ENCODE data around the gene KLK4.

Gene KLK4

DNA sequence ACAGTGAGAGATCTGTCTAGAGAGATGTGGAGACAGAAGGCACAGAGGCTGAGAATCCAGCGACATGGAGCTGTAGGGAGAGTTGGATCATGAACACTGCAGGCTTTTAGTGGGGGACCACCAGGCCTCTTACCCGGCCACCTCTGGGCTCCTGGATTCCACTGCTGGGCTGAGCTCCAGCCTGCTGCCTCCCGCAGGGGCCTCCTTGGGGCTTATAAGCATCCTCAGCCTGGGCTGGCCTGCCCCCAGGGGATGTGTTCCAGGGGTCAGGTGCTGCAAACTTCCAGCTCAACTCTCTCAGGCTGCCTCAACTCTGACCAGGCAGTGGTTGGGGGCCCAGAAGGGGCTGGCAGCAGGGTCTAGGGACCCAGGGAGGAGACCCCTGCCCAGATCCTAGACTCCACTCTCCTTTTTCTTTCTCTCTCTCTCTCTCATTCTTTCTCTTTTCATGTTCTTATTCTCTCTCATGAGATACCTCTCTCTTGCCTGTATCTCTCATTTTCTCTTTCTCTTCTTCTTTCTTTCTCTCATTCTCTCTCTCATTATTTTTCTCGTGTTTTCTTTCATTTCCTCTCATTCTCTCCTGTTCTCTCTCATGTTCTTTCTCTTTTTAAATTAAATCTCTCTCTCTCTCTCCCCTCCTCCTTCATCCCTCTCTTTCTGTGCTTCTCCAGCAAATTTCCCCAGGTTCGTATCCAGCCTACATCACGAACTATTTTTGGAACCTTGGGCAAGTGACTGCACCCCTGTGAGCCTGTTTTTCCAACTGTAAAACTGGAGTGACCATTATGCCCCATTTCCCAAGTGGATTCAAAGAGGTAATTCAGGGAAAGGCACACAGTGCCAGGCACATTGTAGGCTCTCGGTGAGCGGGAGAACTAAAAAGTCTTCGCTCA is at the start of gene KLK4:
KLK4 (minus strand) TSS at position 190 of the 896 bp plus-strand sequence. CDS start 657 bp downstream, outside the sequence.
- DNase-seq (ENCODE audit: extremely low read depth in 1 of 2, low read depth in 1 of 2): no peak

GRCh38 chr19:50959731-50960500 is 48.7 kb upstream of the KLK4 start:
- no peak for DNase-seq (ENCODE audit: extremely low read depth in 1 of 2, low read depth in 1 of 2)

GRCh38 chr19:50957587-50957986 is 46.4 kb upstream of the KLK4 start:
- DNase-seq (ENCODE audit: extremely low read depth in 1 of 2, low read depth in 1 of 2): no peak

DNA sequence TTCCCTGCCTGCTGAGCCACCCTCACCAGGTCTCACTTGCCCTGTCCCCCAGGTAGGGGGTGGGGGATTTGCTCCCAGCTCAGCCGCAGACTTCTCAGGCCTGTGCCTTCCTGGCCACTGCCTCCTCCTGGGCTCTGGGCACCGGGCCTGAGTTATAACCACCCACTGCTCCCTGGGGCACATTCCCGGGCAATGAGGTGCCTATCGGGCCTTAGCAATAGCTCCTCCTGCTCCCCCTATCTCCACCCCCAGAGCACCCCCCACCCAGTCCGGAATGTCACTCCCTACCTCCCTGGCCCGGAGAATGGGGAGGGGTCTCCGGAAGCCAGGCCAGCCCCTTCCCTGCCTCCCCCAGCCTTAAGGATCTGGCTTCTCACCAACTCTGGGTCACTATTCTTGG is 41.7 kb upstream of the KLK4 start, which contains the start of gene KLK5:
KLK5 (minus strand) TSS at position 129 of the 400 bp plus-strand sequence. CDS start 381 bp downstream, outside the sequence.
- DNase-seq (ENCODE audit: extremely low read depth in 1 of 2, low read depth in 1 of 2): no peak

DNA sequence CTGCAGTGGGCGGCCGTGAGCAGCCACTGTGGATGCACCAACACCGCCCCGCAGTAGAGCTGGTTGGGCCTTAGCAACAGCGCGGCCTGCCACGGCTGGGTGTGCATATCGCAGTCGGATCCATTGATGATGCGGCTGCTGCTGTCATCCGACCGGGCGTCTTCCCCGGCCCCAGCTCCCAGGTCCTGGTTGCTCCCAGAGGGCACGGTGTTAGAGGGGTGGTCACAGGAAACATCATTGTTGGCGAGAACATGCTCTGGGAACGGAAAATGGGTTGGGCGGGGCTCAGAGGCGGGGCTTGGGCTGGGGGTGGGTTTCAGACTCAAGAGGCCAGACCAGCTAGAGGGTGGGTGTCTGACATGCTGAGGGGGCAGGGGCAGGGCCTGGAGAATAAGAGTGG is 38.7 kb upstream of the KLK4 start:
- DNase-seq (ENCODE audit: extremely low read depth in 1 of 2, low read depth in 1 of 2): no peak

DNA sequence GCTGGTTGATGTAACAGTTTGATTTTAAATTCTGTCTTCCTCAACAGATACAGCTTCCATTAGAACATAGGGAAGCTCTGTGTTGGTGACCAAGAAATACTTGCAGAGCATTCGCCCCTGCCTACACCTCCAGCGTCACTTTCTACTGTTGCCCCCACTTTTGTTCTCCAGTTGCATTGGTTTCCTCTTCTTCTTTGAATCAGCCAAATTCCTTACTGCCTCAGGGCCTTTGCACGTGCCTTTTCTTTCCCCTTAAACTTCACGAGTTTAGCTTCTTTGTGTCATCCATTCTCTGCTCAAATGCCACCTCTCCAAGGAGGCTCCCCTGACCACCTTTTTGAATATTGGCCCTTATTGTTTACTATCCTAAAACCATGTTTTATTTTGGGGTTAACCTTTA is 35.9 kb upstream of the KLK4 start:
- no peak for DNase-seq (ENCODE audit: extremely low read depth in 1 of 2, low read depth in 1 of 2)

- no peak for DNase-seq (ENCODE audit: extremely low read depth in 1 of 2, low read depth in 1 of 2)
Observed at GRCh38 chr19:50944795-50945194, 33.6 kb upstream of the KLK4 start.

- no peak for DNase-seq (ENCODE audit: extremely low read depth in 1 of 2, low read depth in 1 of 2)
Observed at GRCh38 chr19:50943074-50943828, 32.1 kb upstream of the KLK4 start.

DNA sequence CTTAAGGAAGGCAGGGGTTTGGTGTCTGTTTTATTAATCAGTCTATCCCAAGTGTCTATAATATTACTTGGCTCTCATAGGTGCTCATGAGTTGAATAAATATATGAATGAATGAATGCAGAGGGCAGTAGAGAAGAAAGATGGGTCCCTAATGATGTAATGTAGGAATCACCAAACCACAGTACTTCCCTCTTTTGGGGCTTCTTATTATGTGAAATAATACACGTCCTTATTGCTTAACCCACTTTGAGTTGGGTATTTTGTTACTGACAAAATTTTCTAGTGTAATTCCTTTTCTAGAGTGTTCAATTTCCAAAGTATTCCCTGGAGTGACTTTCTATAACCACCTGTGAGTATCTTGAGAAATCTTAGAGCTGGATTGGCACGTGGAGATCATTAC is 28.4 kb upstream of the KLK4 start:
- DNase-seq (ENCODE audit: extremely low read depth in 1 of 2, low read depth in 1 of 2): no peak

DNA sequence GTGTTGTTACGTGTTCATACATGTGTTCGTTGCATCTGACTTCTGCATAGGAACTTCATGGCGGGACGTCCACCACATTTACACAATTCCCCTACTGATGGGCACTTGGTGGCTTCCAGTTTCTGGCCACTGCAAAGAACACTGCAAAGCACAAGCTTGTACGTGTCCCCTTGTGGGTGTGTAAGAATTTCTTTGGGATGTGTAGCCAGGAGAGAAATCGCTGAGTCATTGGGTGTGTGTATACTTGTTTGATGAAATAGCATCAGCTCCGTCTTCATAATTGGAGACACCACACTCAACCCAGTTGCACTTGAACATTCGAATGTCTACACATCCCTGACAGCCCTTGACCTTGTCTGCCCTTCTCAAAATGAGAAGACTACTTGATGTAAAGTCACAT is 22.4 kb upstream of the KLK4 start:
- no peak for DNase-seq (ENCODE audit: extremely low read depth in 1 of 2, low read depth in 1 of 2)

DNA sequence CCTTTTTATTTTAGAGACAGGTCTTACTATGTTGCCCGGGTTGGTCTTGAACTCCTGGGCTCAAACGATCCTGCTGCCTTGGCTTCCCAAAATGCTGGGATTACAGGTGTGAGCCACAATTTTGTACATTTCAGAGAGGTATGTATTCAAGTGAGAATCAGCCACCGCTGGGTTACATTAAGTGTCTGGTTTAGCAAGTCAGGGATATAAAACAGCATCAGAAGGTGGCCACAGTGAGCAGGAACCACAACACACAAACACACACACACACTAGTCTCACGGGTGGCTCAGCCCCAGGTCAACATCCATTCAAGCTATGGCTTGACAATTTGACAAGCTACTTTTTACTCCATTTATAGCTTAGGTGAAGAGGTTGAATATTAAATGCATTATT is 21.5 kb upstream of the KLK4 start:
- DNase-seq (ENCODE audit: extremely low read depth in 1 of 2, low read depth in 1 of 2): no peak

- DNase-seq (ENCODE audit: extremely low read depth in 1 of 2, low read depth in 1 of 2): no peak
Observed at GRCh38 chr19:50932018-50932689, 21.0 kb upstream of the KLK4 start.

DNA sequence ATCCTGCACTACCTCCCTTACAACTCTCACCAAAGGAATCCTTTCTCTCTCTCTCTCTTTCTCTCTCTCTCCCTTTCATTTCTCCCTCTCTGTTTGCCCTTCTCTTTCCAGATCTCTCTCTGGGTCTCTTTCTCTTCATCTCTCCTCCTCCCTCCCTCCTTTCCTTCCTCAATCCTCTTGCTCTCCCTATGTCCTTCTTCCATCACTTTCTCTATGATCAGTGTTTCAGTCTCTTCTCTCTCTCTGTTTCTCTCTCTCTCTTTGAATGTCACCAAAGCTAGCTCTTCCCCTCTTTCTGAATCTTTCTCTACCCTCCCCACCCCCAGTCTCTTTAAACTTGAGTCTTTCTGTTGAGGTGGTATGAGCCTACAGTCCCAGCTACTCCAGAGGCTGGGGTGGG is 19.8 kb upstream of the KLK4 start:
- no peak for DNase-seq (ENCODE audit: extremely low read depth in 1 of 2, low read depth in 1 of 2)

DNA sequence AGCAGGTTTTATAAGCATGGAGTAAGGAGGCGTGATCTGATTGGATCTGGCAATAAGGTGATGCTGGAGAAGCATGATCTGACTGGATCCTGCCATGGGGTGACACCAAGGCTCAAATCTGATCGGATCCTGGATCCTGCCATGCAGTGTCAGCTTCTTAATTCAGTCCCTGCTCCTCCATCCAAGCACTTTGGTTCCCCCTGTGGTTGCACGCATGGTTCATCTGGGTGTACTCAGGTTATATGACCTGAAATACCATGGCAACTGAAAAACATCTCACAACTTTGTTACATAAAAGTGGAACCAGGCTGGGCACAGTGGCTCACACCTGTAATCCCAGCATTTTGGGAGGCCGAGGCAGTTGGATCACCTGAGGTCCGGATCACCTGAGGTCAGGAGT is 17.6 kb upstream of the KLK4 start:
- no peak for DNase-seq (ENCODE audit: extremely low read depth in 1 of 2, low read depth in 1 of 2)

DNA sequence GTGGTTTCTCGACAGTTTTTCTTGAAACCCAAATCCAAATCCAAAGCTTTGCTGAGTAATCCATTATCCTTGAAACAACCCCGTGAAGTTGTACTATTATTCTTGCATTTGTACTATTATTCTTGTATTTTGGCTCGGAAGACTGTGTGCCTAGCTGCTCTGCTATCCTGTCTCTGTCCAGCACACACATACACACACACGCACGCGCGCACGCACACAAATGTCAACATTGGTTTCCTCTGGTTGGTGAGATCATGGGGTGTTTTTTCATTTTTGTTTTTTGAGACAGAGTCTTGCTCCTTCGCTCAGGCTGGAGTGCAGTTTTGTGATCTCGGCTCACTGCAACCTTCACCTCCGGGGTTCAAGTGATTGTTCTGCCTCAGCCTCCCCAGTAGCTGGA is 14.9 kb upstream of the KLK4 start:
- no peak for DNase-seq (ENCODE audit: extremely low read depth in 1 of 2, low read depth in 1 of 2)

DNA sequence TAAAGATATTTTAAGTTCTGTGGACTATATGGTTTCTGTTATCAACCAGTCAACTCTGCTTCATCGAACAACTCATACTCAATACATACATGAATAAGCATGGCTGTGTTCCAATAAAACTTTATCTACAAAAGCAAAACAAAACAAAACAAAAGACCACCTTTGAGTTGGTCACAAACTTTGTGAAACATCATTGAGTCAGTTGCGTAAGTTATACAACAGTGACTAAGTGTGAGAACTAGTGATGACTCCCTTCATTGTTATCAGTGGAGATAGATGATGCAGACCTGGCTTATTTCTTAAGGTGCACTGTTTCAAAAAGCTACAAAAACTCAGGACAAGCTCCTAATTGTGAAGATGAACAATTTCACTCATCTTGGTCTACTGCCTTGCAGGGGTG is 14.5 kb upstream of the KLK4 start:
- no peak for DNase-seq (ENCODE audit: extremely low read depth in 1 of 2, low read depth in 1 of 2)

GRCh38 chr19:50924586-50924985 is 13.4 kb upstream of the KLK4 start:
- no peak for DNase-seq (ENCODE audit: extremely low read depth in 1 of 2, low read depth in 1 of 2)

DNA sequence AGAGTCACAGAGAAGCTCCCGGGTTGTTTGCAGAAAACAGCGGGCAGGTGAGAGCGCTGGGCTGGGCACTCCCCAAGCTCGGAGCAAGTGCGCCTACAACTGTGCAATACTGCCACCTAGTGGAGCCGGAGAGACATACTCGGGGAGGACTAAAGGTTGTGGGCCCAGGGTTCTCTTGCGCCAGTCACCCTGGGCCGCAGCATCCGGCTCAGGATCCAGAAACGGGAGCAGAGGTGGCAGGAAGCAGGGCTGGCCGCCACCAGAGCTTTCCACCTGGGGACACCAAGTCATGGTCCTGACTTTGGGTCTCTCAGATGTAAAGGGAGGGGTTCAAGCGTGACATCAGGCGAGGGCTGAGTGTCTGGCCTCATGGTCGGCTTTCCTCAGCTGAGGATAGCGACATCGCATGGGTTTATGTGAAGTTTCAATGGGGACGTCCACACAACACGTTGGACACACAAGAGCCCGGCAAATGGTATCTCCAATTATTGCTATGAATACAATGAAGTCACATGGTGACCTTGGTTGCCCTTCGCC is 11.2 kb upstream of the KLK4 start:
- DNase-seq (ENCODE audit: extremely low read depth in 1 of 2, low read depth in 1 of 2): peak; percentile 45 to 58

- DNase-seq (ENCODE audit: extremely low read depth in 1 of 2, low read depth in 1 of 2): no peak
Observed at GRCh38 chr19:50921426-50922316, 10.5 kb upstream of the KLK4 start.

All from activated CD8-positive, alpha-beta memory T cell treated with anti-CD3 and anti-CD28 coated beads for 1 hour (primary cell).